Measurements from ENCODE around the gene RNF223. TPM values are rescaled to one million over a fixed set of nuclear protein-coding genes. Genes with fewer than 3 reads are reported as not detected.

The RNF223 gene
- total RNA-seq, 4 donors from 2014 or later, result not detected

- TF ChIP-seq CTCF (IDR thresholded peaks at IDR 0.05; ENCODE audit: low read depth), result no peak
Measured at GRCh38 chr1:1119272-1119890, 45.3 kb upstream of the RNF223 start.

- TF ChIP-seq CTCF (IDR thresholded peaks at IDR 0.05; ENCODE audit: low read depth), result no peak
Measured at GRCh38 chr1:1118876-1119220, 44.7 kb upstream of the RNF223 start.

GRCh38 chr1:1118011-1118875, 44.1 kb upstream of the RNF223 start:
- no peak for TF ChIP-seq CTCF (IDR thresholded peaks at IDR 0.05; ENCODE audit: low read depth)

GRCh38 chr1:1117469-1117831, 43.3 kb upstream of the RNF223 start:
- TF ChIP-seq CTCF (IDR thresholded peaks at IDR 0.05; ENCODE audit: low read depth), result no peak

- TF ChIP-seq CTCF (IDR thresholded peaks at IDR 0.05; ENCODE audit: low read depth), result no peak
Measured at GRCh38 chr1:1116701-1117468, 42.8 kb upstream of the RNF223 start.

DNA sequence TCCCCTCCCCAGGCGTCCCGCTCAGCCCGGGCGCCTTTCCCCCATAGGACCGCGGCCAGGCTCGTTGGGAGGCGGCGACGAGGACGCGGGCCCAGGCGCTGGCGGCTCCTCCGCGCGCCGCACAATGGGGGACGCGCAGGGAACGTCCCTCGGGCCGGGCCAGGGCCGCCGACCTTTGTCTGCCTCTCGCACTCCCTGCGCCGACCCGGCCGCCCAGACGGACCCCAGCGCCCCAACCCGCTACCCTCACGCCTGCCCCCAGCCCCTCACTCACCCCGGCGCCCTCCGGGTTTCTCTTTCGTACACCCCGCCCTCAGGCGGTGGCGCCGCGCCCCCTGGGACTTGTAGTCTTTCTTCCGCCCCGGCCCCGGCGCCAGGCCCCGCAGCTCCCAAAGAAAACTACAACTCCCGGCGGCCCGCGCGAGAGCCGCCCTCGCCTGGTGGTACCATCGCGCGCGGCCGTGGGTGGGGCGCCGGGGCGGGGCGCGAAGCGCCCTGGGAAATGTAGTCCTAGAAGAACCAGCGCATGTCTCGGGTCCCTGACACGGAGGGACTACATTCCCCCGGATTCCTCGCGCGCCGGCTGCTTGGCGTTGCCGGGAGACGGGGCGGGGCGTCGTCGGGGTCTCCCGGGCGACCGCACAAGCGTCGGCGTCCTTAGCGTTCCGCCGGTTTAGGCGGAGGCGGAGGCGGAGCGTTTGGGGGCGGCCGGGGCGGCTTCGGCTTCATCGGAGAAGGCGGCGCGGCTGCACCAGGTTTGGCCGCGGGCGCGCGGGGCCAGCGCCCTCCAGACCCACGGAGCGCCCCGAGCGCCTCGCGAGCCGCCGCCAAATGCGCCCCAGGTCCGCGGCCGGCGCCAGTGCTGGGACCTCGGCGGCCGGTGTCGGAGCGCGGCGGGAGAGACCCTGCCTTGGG, 41.9 kb upstream of the RNF223 start, which contains the start of gene C1orf159:
C1orf159 (minus strand) TSS at position 304 of the 915 bp plus-strand sequence. CDS start 24,546 bp downstream, outside the sequence.
- no peak for TF ChIP-seq CTCF (IDR thresholded peaks at IDR 0.05; ENCODE audit: low read depth)

All from subcutaneous adipose tissue (tissue), 4 donors.